ENCODE results near the gene HDGFL3.
"Not testable (repeated sequence)": the region's sequence is repeated elsewhere in the genome, so short reads cannot be mapped to it uniquely, and the experiment has no call there.

HDGFL3 gene

GRCh38 chr15:83100097-83100646 lies 107.5 kb downstream of the HDGFL3 start:
- TF ChIP-seq CTCF (IDR thresholded peaks at IDR 0.05; ENCODE audit: extremely low read depth, missing control alignments) = no peak
- DNase-seq (ENCODE audit: low spot score) = no peak

- DNase-seq (ENCODE audit: low spot score) = no peak
- TF ChIP-seq CTCF (IDR thresholded peaks at IDR 0.05; ENCODE audit: extremely low read depth, missing control alignments) = no peak
These were observed 108.3 kb downstream of the HDGFL3 start for GRCh38 chr15:83099290-83099689.

- TF ChIP-seq CTCF (IDR thresholded peaks at IDR 0.05; ENCODE audit: extremely low read depth, missing control alignments) = no peak
- no peak for DNase-seq (ENCODE audit: low spot score)
These were observed 109.5 kb downstream of the HDGFL3 start for GRCh38 chr15:83098079-83098478.

GRCh38 chr15:83094583-83094982 lies 113.0 kb downstream of the HDGFL3 start:
- no peak for DNase-seq (ENCODE audit: low spot score)

GRCh38 chr15:83092309-83092976 lies 115.2 kb downstream of the HDGFL3 start:
- DNase-seq (ENCODE audit: low spot score) = peak; percentile 65
- no peak for TF ChIP-seq CTCF (IDR thresholded peaks at IDR 0.05; ENCODE audit: extremely low read depth, missing control alignments)

More at GRCh38 chr15:83094583-83094982, 113.0 kb downstream of the HDGFL3 start:
- TF ChIP-seq CTCF (IDR thresholded peaks at IDR 0.05; ENCODE audit: extremely low read depth, missing control alignments) = no peak

- not testable (repeated sequence) for DNase-seq (ENCODE audit: low spot score)
These were observed 115.7 kb downstream of the HDGFL3 start for GRCh38 chr15:83091965-83092308.

- DNase-seq (ENCODE audit: low spot score) = no peak
- no peak for TF ChIP-seq CTCF (IDR thresholded peaks at IDR 0.05; ENCODE audit: extremely low read depth, missing control alignments)
These were observed 117.2 kb downstream of the HDGFL3 start for GRCh38 chr15:83090465-83090864.

GRCh38 chr15:83088876-83089275 lies 118.7 kb downstream of the HDGFL3 start:
- no peak for TF ChIP-seq CTCF (IDR thresholded peaks at IDR 0.05; ENCODE audit: extremely low read depth, missing control alignments)
- DNase-seq (ENCODE audit: low spot score) = no peak
